ENCODE results near the gene POR.

POR gene

DNA sequence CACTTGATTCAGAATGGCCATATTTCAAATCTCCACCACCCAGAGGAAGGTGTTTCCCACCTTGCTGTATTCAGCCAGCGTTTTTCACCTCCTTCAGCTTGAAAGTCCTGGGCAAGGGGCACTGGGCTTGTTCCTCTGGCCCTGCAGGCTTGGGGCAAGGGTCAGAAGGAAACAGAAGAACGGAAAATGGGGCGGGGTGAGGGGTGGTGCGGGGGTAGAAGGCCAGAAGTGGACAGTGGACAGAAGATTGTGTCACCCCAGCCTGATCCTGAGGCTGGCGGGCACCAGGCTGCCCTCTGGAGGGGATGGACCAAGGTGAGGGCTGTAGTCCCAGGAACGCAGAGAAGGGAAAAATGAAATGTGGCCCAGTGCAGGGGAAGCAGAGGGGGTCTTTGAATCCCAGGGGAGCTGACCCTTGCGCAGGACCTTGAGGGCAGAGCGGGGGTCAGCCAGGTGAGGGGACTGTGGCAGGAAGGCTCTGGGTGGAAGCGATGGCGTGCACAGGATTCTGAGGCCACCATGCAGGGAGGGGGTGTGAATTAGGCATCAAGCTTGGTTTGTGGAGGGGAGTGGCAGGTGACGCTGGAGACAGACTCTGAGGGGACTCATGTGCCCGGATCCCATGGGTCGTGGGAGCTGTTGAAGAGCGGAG, 56.5 kb downstream of the POR start:
- TF ChIP-seq, protein P1, sequence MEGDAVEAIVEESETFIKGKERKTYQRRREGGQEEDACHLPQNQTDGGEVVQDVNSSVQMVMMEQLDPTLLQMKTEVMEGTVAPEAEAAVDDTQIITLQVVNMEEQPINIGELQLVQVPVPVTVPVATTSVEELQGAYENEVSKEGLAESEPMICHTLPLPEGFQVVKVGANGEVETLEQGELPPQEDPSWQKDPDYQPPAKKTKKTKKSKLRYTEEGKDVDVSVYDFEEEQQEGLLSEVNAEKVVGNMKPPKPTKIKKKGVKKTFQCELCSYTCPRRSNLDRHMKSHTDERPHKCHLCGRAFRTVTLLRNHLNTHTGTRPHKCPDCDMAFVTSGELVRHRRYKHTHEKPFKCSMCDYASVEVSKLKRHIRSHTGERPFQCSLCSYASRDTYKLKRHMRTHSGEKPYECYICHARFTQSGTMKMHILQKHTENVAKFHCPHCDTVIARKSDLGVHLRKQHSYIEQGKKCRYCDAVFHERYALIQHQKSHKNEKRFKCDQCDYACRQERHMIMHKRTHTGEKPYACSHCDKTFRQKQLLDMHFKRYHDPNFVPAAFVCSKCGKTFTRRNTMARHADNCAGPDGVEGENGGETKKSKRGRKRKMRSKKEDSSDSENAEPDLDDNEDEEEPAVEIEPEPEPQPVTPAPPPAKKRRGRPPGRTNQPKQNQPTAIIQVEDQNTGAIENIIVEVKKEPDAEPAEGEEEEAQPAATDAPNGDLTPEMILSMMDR (IDR thresholded peaks at IDR 0.05) = no peak
- no peaks in the 10 kb centered on the region for H3K27me3 ChIP-seq
- H3K4me3 ChIP-seq (ENCODE audit: low read depth in 1 of 2, low read length in 1 of 2) = no peak overlapping the region
- peaks cover 26% of the 10 kb centered on the region for H3K36me3 ChIP-seq
- no peaks in the 10 kb centered on the region for H3K9me3 ChIP-seq
- peaks cover 27 to 28% of the 10 kb centered on the region in 2 experiments for H3K4me1 ChIP-seq (ENCODE audit: control insufficient read depth in 1 of 2, insufficient read depth in 1 of 2, low read depth in 1 of 2, low read length in 1 of 2)
- peak overlapping the region; percentile 45 for H3K27ac ChIP-seq

DNA sequence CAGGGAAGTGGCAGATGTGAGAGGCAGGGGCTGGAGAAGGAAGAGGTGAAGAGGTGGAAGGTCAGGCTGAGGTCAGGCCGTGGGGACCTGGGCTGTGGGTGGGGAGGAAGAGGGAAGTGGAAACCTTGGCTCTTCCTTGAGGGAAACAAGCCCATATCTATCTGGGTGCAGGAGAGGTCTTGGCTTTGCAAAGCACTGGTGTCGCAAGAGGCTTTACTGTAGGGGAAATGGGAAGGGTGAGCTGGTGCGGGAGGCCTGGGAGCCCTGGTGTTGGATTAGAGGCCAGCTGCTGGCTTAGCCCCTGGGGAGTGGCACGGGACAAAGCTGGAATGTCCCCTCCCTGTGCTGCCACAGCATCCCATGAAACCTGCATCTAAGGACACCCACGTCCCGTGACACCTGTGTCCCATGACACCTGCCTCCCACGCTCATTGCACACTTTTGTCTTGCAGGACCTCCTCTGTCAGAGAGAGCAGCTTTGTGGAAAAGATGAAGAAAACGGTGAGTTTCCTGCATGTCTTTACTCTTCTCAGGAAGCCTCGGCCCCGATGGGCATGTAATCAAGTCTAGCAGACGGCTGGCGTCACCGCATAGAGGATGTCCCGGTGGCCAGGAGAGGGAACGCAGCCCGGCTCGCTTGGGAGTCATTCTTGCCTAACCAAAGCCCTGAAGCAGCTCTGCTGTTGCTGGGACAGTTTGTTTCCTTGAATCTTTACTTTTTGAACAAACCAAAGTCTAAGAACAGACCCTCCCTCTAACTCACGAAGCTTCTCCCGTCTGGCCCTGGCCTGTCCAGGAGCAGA, 57.2 kb downstream of the POR start:
- H3K36me3 ChIP-seq = peaks cover 26% of the 10 kb centered on the region
- peak overlapping the region; percentile 45 for H3K27ac ChIP-seq
- H3K4me1 ChIP-seq (ENCODE audit: control insufficient read depth in 1 of 2, insufficient read depth in 1 of 2, low read depth in 1 of 2, low read length in 1 of 2) = peaks cover 24 to 25% of the 10 kb centered on the region in 2 experiments
- H3K9me3 ChIP-seq = no peaks in the 10 kb centered on the region
- no peaks in the 10 kb centered on the region for H3K27me3 ChIP-seq
- TF ChIP-seq, protein P1 (IDR thresholded peaks at IDR 0.05) = no peak
- H3K4me3 ChIP-seq (ENCODE audit: low read depth in 1 of 2, low read length in 1 of 2) = no peak overlapping the region

DNA sequence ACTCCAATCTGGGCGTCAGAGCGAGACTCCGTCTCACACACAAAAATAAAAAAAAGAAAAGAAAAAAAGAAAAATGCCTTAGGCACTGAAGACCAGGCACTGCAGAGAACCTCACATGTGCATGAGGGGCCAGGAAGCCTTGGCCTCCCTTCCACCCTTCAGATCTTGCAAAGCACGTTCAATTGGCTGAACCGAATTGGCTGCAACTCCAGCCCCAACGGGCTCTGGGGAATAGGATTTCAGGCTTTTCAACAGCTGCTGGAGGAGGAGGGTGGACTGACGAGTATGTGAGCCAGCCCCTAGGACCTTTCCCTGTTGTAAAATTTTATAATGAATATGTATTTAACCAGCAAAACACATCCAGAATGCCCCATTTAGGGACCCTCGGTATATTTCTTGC, 62.8 kb downstream of the POR start:
- TF ChIP-seq, protein P1 (IDR thresholded peaks at IDR 0.05) = no peak
- no peaks in the 10 kb centered on the region for H3K27me3 ChIP-seq

DNA sequence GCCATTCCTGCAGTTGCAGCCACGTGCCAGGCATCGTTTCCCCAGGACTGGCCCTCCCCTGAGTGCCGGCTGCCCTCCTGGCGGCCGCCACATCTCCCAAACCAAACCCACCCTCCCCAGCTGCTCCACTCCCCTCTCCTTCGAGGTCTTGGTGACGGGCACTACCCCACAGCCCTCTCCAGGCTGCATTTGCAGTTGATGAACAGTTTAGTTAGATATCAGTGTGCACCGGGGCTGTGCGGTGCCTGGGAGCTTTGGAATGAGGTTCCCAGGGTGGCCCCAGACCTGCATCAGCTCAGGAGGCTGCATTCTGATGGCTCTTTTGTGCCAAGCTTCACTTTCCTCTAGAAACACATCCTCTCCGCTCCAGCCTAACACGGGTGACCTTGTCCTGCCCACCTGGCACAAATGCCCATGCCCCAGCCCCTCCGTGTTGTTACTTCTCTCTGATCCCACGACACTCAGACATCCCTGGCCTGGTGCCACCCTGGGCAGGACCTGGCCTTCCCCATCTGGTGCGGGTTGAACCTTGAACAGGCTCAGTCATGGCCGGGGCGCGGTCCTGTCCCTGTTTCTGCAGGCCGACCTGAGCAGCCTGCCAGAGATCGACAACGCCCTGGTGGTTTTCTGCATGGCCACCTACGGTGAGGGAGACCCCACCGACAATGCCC, 64.9 kb downstream of the POR start:
- no peak overlapping the region for H3K4me3 ChIP-seq (ENCODE audit: low read depth in 1 of 2, low read length in 1 of 2)
- TF ChIP-seq, protein P1 (IDR thresholded peaks at IDR 0.05) = no peak
- no peak overlapping the region for H3K27ac ChIP-seq
- no peaks in the 10 kb centered on the region for H3K4me1 ChIP-seq (ENCODE audit: control insufficient read depth in 1 of 2, insufficient read depth in 1 of 2, low read depth in 1 of 2, low read length in 1 of 2)
- no peaks in the 10 kb centered on the region for H3K9me3 ChIP-seq
- H3K27me3 ChIP-seq = no peaks in the 10 kb centered on the region
- peaks cover 69% of the 10 kb centered on the region for H3K36me3 ChIP-seq

More for the DNA sequence above, 62.8 kb downstream of the POR start:
- Histone ChIP-seq H3K27ac (no peak overlapping the region), H3K4me1 (ENCODE audit: control insufficient read depth in 1 of 2, insufficient read depth in 1 of 2, low read depth in 1 of 2, low read length in 1 of 2) (no peaks in the 10 kb centered on the region), H3K9me3 (no peaks in the 10 kb centered on the region), H3K4me3 (ENCODE audit: low read depth in 1 of 2, low read length in 1 of 2) (no peak overlapping the region), H3K36me3 (peaks cover 61% of the 10 kb centered on the region)

DNA sequence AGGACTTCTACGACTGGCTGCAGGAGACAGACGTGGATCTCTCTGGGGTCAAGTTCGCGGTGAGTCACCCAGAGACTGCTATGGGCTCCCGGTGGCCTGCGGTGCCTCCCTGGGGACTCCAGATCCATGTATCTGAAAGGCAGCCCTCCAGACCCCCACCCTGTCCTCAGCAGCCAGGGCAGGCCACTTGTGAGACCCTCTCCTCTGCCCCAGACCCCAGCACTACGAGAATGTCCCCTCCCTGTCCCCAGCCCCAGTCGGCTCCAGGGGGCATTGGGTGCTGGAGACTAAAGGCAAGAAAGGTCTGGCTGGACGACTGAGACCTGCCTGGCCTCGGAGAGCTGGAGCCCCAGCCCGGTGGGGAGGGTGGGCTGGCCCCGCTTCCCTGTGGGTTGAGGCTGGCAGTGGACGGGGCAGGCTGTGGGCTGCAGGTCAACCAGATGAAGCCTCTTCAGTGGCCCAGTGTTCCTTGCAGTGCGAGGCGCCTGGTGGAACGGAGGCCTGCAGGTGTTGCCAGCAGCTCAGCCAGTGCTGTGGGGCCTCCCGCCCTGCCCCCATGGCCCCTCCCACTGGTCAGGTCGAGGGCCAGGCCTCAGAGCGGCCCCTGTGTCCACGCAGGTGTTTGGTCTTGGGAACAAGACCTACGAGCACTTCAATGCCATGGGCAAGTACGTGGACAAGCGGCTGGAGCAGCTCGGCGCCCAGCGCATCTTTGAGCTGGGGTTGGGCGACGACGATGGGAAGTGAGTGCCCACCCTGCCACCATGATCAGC, 65.7 kb downstream of the POR start:
- no peaks in the 10 kb centered on the region for H3K9me3 ChIP-seq
- H3K4me1 ChIP-seq (ENCODE audit: control insufficient read depth in 1 of 2, insufficient read depth in 1 of 2, low read depth in 1 of 2, low read length in 1 of 2) = no peaks in the 10 kb centered on the region
- H3K36me3 ChIP-seq = peaks cover 76% of the 10 kb centered on the region
- TF ChIP-seq, protein P1 (IDR thresholded peaks at IDR 0.05) = no peak
- no peaks in the 10 kb centered on the region for H3K27me3 ChIP-seq
- H3K4me3 ChIP-seq (ENCODE audit: low read depth in 1 of 2, low read length in 1 of 2) = no peak overlapping the region
- H3K27ac ChIP-seq = no peak overlapping the region
